Prostate gland (tissue), 2 donors: ENCODE results near the gene CETN3.

Experiments
- CTCF ChIP-seq, 4 experiments: fragments of 200-600 bp in 2 of 4; fragments of 450-650 bp in 2 of 4; sonication (generic) in 2 of 4; IDR thresholded peaks; 1 replicate in 3 of 4; 2 replicates in 1 of 4; pipeline ENCODE4 v1.5.1; 2016 to 2019; ENCODE audit warnings: antibody characterized with exemption in 4 of 4, mild to moderate bottlenecking in 2 of 4, moderate library complexity in 2 of 4
- POLR2A ChIP-seq: fragments of 450-650 bp; IDR thresholded peaks from one replicate; pipeline ENCODE4 v1.6.1; 2016; ENCODE audit warnings: antibody characterized with exemption, mild to moderate bottlenecking
- POLR2AphosphoS5 ChIP-seq: sonication (generic); formaldehyde crosslinking; IDR thresholded peaks from one replicate; pipeline ENCODE4 v1.6.1; 2017; ENCODE audit warnings: antibody characterized with exemption

GRCh38 chr5:90386099-90386710, 23.4 kb downstream of the CETN3 start:
- TF ChIP-seq CTCF (IDR thresholded peaks at IDR 0.05) (peak in 3 of 4 experiments; percentile 36 to 54 (median 37)), POLR2A (no peak), POLR2AphosphoS5 (no peak)
